Activated B cell treated with CpG ODN at 0.5 μM for 24 hours (primary cell): ENCODE measurements around the gene C4B. TPM values are rescaled to one million over a fixed set of nuclear protein-coding genes. Genes with fewer than 3 reads are reported as not detected.

ENCODE experiments used
- ATAC-seq: fragments of 200-7000 bp; cut with Tn5 transposase; one replicate; pipeline ENCODE4 v1.10.0; 2021; ENCODE audit warnings: low read depth, mild to moderate bottlenecking, moderate library complexity
- CTCF ChIA-PET: fragments of 350-600 bp; sonication (Branson Sonifier 250); formaldehyde crosslinking; loops from one replicate; lab custom pipeline; 2021; ENCODE audit warnings: antibody characterized with exemption; lab: Charles Lee
- POLR2A ChIA-PET: fragments of 350-600 bp; sonication (Branson Sonifier 250); formaldehyde crosslinking; loops from one replicate; lab custom pipeline; 2021; ENCODE audit warnings: antibody characterized with exemption; lab: Charles Lee
- DNase-seq: peaks from one replicate; pipeline ENCODE4 v3.0.0; 2022
- H3K27ac Mint-ChIP-seq: one replicate; pipeline ENCODE4 v1.8.0; 2020; ENCODE audit warnings: mixed read lengths
- H3K27me3 Mint-ChIP-seq: one replicate; pipeline ENCODE4 v1.8.0; 2021; ENCODE audit warnings: mixed read lengths
- H3K36me3 Mint-ChIP-seq: one replicate; pipeline ENCODE4 v1.8.0; 2021; ENCODE audit warnings: low read depth, mixed read lengths
- H3K4me1 Mint-ChIP-seq: one replicate; pipeline ENCODE4 v1.8.0; 2021; ENCODE audit warnings: mixed read lengths
- H3K4me3 Mint-ChIP-seq: one replicate; pipeline ENCODE4 v1.8.0; 2020; ENCODE audit warnings: mild to moderate bottlenecking, mixed read lengths
- H3K9me3 Mint-ChIP-seq: one replicate; pipeline ENCODE4 v1.8.0; 2020; ENCODE audit warnings: mixed read lengths
- intact Hi-C: fragments of 100-400 bp; cut with micrococcal nuclease; formaldehyde crosslinking; loops from one replicate; pipeline ENCODE4 v1.15.1; 2024
- total RNA-seq: library from RNA; stranded (reverse); gene quantifications from 2 replicates; pipeline ENCODE4 v1.2.3, GENCODE V29; 2022
- TF ChIP-seq, protein P1 (sequence below): fragments of 200-600 bp; IDR thresholded peaks from one replicate; pipeline ENCODE4 v1.8.0; 2022; ENCODE audit warnings: antibody characterized with exemption, mild to moderate bottlenecking

The C4B gene
- total RNA-seq, 1 donor from 2014 or later, result 5.3 TPM

GRCh38 chr6:32069878-32070515, 55.4 kb downstream of the C4B start:
- Mint-ChIP-seq H3K27ac (no peak overlapping the region), H3K36me3 (no peaks in the 10 kb centered on the region), H3K4me3 (no peak overlapping the region), H3K4me1 (no peaks in the 10 kb centered on the region), H3K9me3 (no peaks in the 10 kb centered on the region), H3K27me3 (peaks cover 4% of the 10 kb centered on the region)
- POLR2A ChIA-PET, result no interaction called here
- intact Hi-C loops, result no loop called here
- no peak for DNase-seq
- CTCF ChIA-PET, result no interaction called here
- TF ChIP-seq, protein P1, sequence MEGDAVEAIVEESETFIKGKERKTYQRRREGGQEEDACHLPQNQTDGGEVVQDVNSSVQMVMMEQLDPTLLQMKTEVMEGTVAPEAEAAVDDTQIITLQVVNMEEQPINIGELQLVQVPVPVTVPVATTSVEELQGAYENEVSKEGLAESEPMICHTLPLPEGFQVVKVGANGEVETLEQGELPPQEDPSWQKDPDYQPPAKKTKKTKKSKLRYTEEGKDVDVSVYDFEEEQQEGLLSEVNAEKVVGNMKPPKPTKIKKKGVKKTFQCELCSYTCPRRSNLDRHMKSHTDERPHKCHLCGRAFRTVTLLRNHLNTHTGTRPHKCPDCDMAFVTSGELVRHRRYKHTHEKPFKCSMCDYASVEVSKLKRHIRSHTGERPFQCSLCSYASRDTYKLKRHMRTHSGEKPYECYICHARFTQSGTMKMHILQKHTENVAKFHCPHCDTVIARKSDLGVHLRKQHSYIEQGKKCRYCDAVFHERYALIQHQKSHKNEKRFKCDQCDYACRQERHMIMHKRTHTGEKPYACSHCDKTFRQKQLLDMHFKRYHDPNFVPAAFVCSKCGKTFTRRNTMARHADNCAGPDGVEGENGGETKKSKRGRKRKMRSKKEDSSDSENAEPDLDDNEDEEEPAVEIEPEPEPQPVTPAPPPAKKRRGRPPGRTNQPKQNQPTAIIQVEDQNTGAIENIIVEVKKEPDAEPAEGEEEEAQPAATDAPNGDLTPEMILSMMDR, result no peak
- ATAC-seq, result no peak

- Mint-ChIP-seq H3K36me3 (no peaks in the 10 kb centered on the region), H3K27me3 (peaks cover 4% of the 10 kb centered on the region), H3K4me3 (no peak overlapping the region), H3K4me1 (no peaks in the 10 kb centered on the region), H3K9me3 (no peaks in the 10 kb centered on the region), H3K27ac (no peak overlapping the region)
- TF ChIP-seq, protein P1, result no peak
- ATAC-seq, result no peak
- POLR2A ChIA-PET, result no interaction called here
- DNase-seq, result no peak
- CTCF ChIA-PET, result no interaction called here
- intact Hi-C loops, result no loop called here
Measured at GRCh38 chr6:32070814-32071543, 56.4 kb downstream of the C4B start.

DNA sequence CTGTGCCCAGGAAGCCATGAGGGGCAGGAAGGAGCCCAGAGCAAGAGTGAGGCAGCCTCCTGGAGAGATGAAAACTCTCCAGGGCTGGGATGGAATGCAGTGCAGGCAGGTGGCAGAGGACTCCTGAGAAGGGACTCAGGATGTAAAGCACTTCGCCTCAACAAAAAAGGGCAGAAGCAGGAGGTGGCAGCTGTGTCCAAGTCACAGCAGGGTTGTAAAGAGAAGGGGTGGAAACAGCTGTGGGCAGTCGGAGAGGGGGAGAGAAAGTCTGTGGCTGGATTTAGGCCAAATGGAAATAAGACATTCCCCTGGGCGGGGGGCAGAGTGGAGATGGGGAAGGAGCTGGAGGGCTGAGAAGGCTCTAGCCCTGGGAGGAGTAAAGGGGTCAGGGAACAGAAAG, 58.5 kb downstream of the C4B start:
- ATAC-seq, result no peak
- peaks cover 4% of the 10 kb centered on the region for H3K27me3 Mint-ChIP-seq
- no peak for DNase-seq
- TF ChIP-seq, protein P1, result no peak
- CTCF ChIA-PET, result no interaction called here
- no peak overlapping the region for H3K27ac Mint-ChIP-seq
- intact Hi-C loops, result no loop called here
- H3K9me3 Mint-ChIP-seq, result no peaks in the 10 kb centered on the region
- no peak overlapping the region for H3K4me3 Mint-ChIP-seq
- no peaks in the 10 kb centered on the region for H3K36me3 Mint-ChIP-seq
- no peaks in the 10 kb centered on the region for H3K4me1 Mint-ChIP-seq
- POLR2A ChIA-PET, result no interaction called here

DNA sequence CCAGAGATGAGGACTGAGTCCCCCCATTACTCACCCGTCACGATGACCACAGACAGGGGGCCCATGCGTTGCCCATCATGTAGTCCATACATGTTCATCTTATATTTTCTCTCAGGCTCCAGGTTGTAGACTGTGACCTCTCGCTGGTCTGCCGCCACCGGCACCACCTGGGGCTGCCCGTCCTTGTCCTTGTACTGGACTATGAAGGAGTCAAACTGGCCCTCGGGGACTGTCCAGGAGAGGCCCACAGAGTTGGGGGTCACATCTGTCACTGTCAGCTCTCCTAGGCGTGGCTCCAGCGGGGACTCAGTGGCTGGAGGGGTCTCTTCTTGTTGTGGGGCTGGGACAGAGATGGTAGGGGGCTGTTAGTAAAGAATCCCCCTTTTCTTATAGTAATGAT, 59.0 kb downstream of the C4B start:
- POLR2A ChIA-PET, result no interaction called here
- intact Hi-C loops, result no loop called here
- ATAC-seq, result no peak

DNA sequence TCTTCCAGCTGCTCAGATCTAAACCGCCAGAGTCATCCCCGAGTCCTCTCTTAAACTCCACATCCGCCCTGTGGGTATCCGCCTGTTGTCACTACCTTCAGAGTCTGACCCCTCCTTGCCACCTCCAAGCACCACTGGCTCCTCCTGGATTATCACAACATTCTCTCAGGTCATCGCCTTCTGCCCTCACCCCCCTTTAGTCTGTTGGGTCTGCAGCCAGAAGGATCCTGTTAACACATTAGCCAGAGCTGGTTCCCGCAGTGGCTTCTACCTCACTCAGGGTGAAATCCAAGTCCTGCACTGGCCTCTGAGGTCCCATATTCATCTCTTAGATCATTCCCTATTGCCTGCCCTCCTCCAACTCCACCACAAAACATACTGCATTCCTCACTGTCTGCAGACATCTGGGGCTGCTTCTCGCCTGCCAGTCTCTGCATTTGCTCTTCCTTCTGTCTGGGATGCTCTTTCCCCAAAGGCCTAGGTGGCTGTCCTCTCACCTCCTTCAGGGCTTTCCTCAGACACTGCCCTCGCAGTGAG, 60.5 kb downstream of the C4B start:
- POLR2A ChIA-PET, result no interaction called here
- H3K9me3 Mint-ChIP-seq, result no peaks in the 10 kb centered on the region

More for the DNA sequence above, 59.0 kb downstream of the C4B start:
- Mint-ChIP-seq H3K36me3 (no peaks in the 10 kb centered on the region), H3K4me3 (no peak overlapping the region), H3K27ac (no peak overlapping the region), H3K27me3 (peaks cover 4% of the 10 kb centered on the region), H3K9me3 (no peaks in the 10 kb centered on the region), H3K4me1 (no peaks in the 10 kb centered on the region)
- no peak for DNase-seq
- TF ChIP-seq, protein P1, result no peak
- CTCF ChIA-PET, result no interaction called here

More for the DNA sequence above, 60.5 kb downstream of the C4B start:
- Mint-ChIP-seq H3K4me1 (no peaks in the 10 kb centered on the region), H3K27me3 (peaks cover 2% of the 10 kb centered on the region), H3K4me3 (no peak overlapping the region), H3K27ac (no peak overlapping the region), H3K36me3 (no peaks in the 10 kb centered on the region)
- DNase-seq (no peak), ATAC-seq (no peak)
- intact Hi-C loops, result no loop called here
- CTCF ChIA-PET, result no interaction called here
- TF ChIP-seq, protein P1, result no peak
